Vagina (tissue), 2 donors: ENCODE measurements around the gene GNAT1. TPM values are rescaled to one million over a fixed set of nuclear protein-coding genes. Genes with fewer than 3 reads are reported as not detected.
"Not testable (repeated sequence)": the region's sequence is repeated elsewhere in the genome, so short reads cannot be mapped to it uniquely, and the experiment has no call there.

Experiments
- DNase-seq, 2 donors: peaks; one replicate each; pipeline ENCODE4 v3.0.0-alpha.2; 2017; ENCODE audit errors: extremely low spot score in 2 of 2
- H3K27ac ChIP-seq: fragments of 200-600 bp; sonication (generic); one replicate; pipeline ENCODE4 v1.5.1; 2019
- H3K27me3 ChIP-seq: fragments of 200-600 bp; sonication (generic); one replicate; pipeline ENCODE4 v1.5.1; 2019
- H3K36me3 ChIP-seq, 2 donors: fragments of 200-600 bp; sonication (generic); one replicate each; pipeline ENCODE4 v1.5.1; 2017 to 2019
- H3K4me1 ChIP-seq: fragments of 200-600 bp; sonication (generic); one replicate; pipeline ENCODE4 v1.5.1; 2019
- H3K4me3 ChIP-seq, 2 donors: fragments of 200-600 bp; sonication (generic); 1 replicate in 1 of 2; 2 replicates in 1 of 2; pipeline ENCODE4 v1.5.1; 2016 to 2019
- H3K9me3 ChIP-seq: fragments of 200-600 bp; sonication (generic); one replicate; pipeline ENCODE4 v1.5.1; 2019
- POLR2A ChIP-seq, 2 donors: fragments of 450-650 bp; IDR thresholded peaks; one replicate each; pipeline ENCODE4 v1.6.1; 2017; ENCODE audit warnings: antibody characterized with exemption in 2 of 2, mild to moderate bottlenecking in 2 of 2, moderate library complexity in 2 of 2
- POLR2AphosphoS5 ChIP-seq, 2 donors: sonication (generic); formaldehyde crosslinking; IDR thresholded peaks; one replicate each; pipeline ENCODE4 v1.9.0; 2017; ENCODE audit warnings: antibody characterized with exemption in 2 of 2, mild to moderate bottlenecking in 2 of 2, low read depth in 1 of 2; ENCODE audit not compliant: insufficient read depth in 1 of 2
- intact Hi-C: fragments of 100-400 bp; cut with DNase I; formaldehyde crosslinking; loops from one replicate; pipeline ENCODE4 v1.15.1; 2023
- total RNA-seq: library from RNA; depleted of rRNA; stranded (reverse); fragments of >200 nt; gene quantifications from one replicate; pipeline ENCODE4 v1.2.3, GENCODE V29; 2016
- TF ChIP-seq, protein P1 (sequence below), 3 experiments: fragments of 450-650 bp in 2 of 3; fragments of 200-600 bp in 1 of 3; sonication (generic) in 1 of 3; IDR thresholded peaks; one replicate each; pipeline ENCODE4 v1.5.1; 2017 to 2019; ENCODE audit warnings: antibody characterized with exemption in 3 of 3, mild to moderate bottlenecking in 2 of 3, moderate library complexity in 2 of 3

GNAT1 gene
- total RNA-seq, 1 donor from 2014 or later, result not detected

DNA sequence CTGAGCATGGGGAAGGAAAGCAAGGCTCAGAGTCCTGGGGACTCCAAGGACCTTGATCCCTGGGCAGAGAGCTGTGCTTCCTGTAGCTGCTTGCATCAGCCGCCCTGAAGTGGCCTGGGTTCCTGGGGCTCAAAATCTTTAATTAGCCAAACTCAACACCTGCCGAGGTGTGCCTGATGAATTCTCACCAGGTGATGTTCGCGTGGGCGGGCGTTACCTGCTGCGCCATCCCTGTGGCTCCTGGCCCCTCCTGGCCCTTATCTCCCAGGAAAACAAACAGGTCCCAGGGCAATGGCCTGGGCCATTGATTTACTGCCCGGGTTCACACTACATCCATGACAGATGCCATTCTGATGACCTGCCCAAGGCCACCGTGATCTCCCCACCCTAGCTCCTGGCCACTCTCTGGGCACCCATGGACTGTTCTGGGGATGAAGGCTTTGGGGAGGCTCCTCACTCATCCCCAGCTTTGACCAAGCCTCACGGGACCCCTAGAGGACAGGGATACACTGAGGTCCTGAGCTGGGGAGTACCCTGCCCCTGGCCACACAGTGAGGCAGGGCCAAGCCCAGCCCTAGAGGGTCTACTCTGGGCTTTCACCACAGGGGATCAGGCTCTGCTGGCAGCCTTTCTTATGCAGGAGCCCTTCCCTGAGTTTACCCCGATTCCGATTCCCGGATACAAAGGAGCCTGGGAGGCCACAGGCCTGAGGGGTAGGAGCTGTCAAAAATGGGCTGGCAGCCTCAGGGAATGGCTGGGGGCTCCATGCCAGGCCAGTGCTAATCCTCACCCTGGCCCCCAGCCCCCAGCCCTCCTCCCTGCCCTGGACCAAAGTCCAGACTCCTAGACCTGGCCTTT is 19.3 kb downstream of the GNAT1 start:
- H3K9me3 ChIP-seq, result no peaks in the 10 kb centered on the region
- H3K4me1 ChIP-seq, result peaks cover 2% of the 10 kb centered on the region
- TF ChIP-seq, protein P1, sequence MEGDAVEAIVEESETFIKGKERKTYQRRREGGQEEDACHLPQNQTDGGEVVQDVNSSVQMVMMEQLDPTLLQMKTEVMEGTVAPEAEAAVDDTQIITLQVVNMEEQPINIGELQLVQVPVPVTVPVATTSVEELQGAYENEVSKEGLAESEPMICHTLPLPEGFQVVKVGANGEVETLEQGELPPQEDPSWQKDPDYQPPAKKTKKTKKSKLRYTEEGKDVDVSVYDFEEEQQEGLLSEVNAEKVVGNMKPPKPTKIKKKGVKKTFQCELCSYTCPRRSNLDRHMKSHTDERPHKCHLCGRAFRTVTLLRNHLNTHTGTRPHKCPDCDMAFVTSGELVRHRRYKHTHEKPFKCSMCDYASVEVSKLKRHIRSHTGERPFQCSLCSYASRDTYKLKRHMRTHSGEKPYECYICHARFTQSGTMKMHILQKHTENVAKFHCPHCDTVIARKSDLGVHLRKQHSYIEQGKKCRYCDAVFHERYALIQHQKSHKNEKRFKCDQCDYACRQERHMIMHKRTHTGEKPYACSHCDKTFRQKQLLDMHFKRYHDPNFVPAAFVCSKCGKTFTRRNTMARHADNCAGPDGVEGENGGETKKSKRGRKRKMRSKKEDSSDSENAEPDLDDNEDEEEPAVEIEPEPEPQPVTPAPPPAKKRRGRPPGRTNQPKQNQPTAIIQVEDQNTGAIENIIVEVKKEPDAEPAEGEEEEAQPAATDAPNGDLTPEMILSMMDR (IDR thresholded peaks at IDR 0.05), result no peak
- no peak for TF ChIP-seq POLR2AphosphoS5 (IDR thresholded peaks at IDR 0.05; ENCODE audit: insufficient read depth in 1 of 2, low read depth in 1 of 2)
- no peak for TF ChIP-seq POLR2A (IDR thresholded peaks at IDR 0.05)
- no peaks in the 10 kb centered on the region for H3K36me3 ChIP-seq
- DNase-seq, result no peak
- intact Hi-C loops, result no loop called here
- no peaks in the 10 kb centered on the region for H3K27me3 ChIP-seq
- H3K27ac ChIP-seq, result no peak overlapping the region
- no peak overlapping the region for H3K4me3 ChIP-seq

DNA sequence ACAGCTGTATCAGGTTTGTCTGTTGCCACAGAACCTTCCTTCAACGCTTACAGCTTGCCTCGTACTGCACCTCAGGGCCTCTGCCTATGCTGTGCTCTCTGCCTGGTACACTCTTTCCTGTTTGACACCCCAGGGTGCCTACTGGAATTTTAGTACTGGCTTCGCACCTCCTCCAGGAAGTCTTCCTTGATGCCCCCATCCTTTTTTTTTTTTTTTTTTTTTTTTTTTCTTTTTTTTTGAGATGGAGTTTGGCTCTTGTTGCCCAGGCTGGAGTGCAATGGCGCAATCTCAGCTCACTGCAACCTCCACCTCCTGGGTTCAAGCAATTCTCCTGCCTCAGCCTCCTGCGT is 19.9 kb downstream of the GNAT1 start:
- H3K4me1 ChIP-seq, H3K27me3 ChIP-seq, H3K9me3 ChIP-seq, DNase-seq, H3K27ac ChIP-seq, intact Hi-C loops, H3K36me3 ChIP-seq, H3K4me3 ChIP-seq: not testable (repeated sequence)

GRCh38 chr3:50211930-50212329 is 20.5 kb downstream of the GNAT1 start:
- H3K4me3 ChIP-seq, result no peak overlapping the region
- no peaks in the 10 kb centered on the region for H3K27me3 ChIP-seq
- H3K27ac ChIP-seq, result no peak overlapping the region
- no peaks in the 10 kb centered on the region for H3K9me3 ChIP-seq
- intact Hi-C loops, result no loop called here
- no peaks in the 10 kb centered on the region for H3K36me3 ChIP-seq
- DNase-seq, result no peak
- no peaks in the 10 kb centered on the region for H3K4me1 ChIP-seq
- TF ChIP-seq, protein P1 (IDR thresholded peaks at IDR 0.05), result no peak
- TF ChIP-seq POLR2A (IDR thresholded peaks at IDR 0.05) (no peak), POLR2AphosphoS5 (IDR thresholded peaks at IDR 0.05; ENCODE audit: insufficient read depth in 1 of 2, low read depth in 1 of 2) (no peak)

- intact Hi-C loops, result no loop called here
- Histone ChIP-seq H3K4me1 (no peaks in the 10 kb centered on the region), H3K4me3 (no peak overlapping the region), H3K36me3 (no peaks in the 10 kb centered on the region), H3K9me3 (no peaks in the 10 kb centered on the region), H3K27ac (no peak overlapping the region), H3K27me3 (no peaks in the 10 kb centered on the region)
- no peak for DNase-seq
- TF ChIP-seq POLR2A (IDR thresholded peaks at IDR 0.05), result no peak
Observed at GRCh38 chr3:50212502-50212901, 21.1 kb downstream of the GNAT1 start.

GRCh38 chr3:50212971-50213370 is 21.6 kb downstream of the GNAT1 start:
- no peaks in the 10 kb centered on the region for H3K9me3 ChIP-seq
- no peaks in the 10 kb centered on the region for H3K36me3 ChIP-seq
- no peak overlapping the region for H3K27ac ChIP-seq
- intact Hi-C loops, result no loop called here
- H3K4me3 ChIP-seq, result no peak overlapping the region
- TF ChIP-seq POLR2A (IDR thresholded peaks at IDR 0.05) (no peak), POLR2AphosphoS5 (IDR thresholded peaks at IDR 0.05; ENCODE audit: insufficient read depth in 1 of 2, low read depth in 1 of 2) (no peak)
- TF ChIP-seq, protein P1 (IDR thresholded peaks at IDR 0.05), result no peak
- no peaks in the 10 kb centered on the region for H3K27me3 ChIP-seq
- no peaks in the 10 kb centered on the region for H3K4me1 ChIP-seq
- DNase-seq, result no peak

DNA sequence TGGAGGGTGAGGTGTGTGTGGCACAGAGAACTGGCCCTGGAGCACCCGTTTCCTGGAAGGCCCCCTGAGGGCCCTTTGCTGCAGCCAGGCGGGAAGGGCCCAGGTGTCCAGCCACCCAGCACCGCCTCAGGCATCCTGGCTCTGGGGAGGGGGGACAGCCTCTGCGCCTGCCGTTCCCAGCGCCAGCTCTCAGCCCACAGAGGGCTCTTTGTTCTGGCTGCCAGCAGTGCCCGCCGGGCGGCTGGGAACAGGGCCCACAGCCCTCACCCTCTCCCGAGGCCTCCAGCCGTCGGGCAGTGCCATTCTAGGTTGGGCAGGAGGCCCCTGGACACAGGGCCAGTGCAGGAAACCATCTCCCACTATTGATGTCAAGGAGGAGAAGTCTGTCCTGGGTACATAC is 22.0 kb downstream of the GNAT1 start:
- intact Hi-C loops, result no loop called here
- H3K4me3 ChIP-seq, result no peak overlapping the region
- H3K27me3 ChIP-seq, result no peaks in the 10 kb centered on the region
- no peaks in the 10 kb centered on the region for H3K4me1 ChIP-seq
- TF ChIP-seq, protein P1 (IDR thresholded peaks at IDR 0.05), result no peak
- no peak for TF ChIP-seq POLR2AphosphoS5 (IDR thresholded peaks at IDR 0.05; ENCODE audit: insufficient read depth in 1 of 2, low read depth in 1 of 2)
- TF ChIP-seq POLR2A (IDR thresholded peaks at IDR 0.05), result no peak
- no peaks in the 10 kb centered on the region for H3K36me3 ChIP-seq
- no peak overlapping the region for H3K27ac ChIP-seq
- no peak for DNase-seq
- no peaks in the 10 kb centered on the region for H3K9me3 ChIP-seq
